A673 (cell line): Measurements from ENCODE around the gene CLCF1.

Experiments
- EZH2 ChIP-seq: fragments of 200-600 bp; sonication (generic); IDR thresholded peaks from 2 replicates; pipeline ENCODE4 v1.6.1; 2017; ENCODE audit warnings: borderline replicate concordance, low read depth, mild to moderate bottlenecking, mixed read lengths, antibody characterized with exemption, low read length; ENCODE audit not compliant: poor library complexity, severe bottlenecking
- TF ChIP-seq, protein P1 (sequence below): fragments of 300-800, 200-600 bp; sonication (generic); conservative IDR thresholded peaks from 2 replicates; pipeline ENCODE4 v1.5.1; 2017; ENCODE audit warnings: low read depth, mild to moderate bottlenecking, antibody characterized with exemption, low read length, moderate library complexity, mixed read lengths

DNA sequence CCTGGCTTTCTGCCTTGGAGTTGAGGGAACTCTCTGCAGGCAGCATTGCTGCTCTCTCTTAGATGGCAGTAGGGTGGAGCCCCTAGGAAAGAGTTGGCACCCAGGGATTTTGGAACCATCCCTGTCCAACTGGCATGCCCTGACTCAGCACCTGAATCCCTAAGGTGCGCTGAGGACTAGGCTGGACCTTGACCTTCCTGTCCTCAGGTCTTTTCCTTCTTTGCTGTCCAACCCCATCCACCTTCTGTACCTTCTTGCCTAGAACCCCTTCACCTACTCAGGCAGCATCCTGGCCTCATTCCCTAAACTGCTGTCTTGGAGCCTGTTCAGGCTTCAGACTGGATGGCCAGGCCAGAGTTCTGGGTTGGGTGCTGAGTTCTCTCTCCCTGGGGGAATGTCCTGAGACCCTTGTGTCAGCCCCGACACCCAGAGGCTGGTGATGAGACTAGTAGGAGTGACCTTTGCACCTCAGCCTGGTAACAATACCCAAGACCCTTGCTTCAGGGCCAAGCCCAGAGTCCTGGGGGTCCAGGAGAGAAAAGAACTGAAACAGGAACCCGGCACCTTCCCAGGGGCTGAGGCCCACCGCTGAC is 17.5 kb downstream of the CLCF1 start:
- TF ChIP-seq, protein P1, sequence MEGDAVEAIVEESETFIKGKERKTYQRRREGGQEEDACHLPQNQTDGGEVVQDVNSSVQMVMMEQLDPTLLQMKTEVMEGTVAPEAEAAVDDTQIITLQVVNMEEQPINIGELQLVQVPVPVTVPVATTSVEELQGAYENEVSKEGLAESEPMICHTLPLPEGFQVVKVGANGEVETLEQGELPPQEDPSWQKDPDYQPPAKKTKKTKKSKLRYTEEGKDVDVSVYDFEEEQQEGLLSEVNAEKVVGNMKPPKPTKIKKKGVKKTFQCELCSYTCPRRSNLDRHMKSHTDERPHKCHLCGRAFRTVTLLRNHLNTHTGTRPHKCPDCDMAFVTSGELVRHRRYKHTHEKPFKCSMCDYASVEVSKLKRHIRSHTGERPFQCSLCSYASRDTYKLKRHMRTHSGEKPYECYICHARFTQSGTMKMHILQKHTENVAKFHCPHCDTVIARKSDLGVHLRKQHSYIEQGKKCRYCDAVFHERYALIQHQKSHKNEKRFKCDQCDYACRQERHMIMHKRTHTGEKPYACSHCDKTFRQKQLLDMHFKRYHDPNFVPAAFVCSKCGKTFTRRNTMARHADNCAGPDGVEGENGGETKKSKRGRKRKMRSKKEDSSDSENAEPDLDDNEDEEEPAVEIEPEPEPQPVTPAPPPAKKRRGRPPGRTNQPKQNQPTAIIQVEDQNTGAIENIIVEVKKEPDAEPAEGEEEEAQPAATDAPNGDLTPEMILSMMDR: no peak
- no peak for TF ChIP-seq EZH2
